ENCODE measurements around the gene ATF6. TPM values are rescaled to one million over a fixed set of nuclear protein-coding genes. Genes with fewer than 3 reads are reported as not detected.

ATF6 gene
- total RNA-seq, 1 experiment from 2014 or later: 20.9 TPM

- DNase-seq (ENCODE audit: low read depth, low spot score) (no peak), ATAC-seq (no peak)
- Histone ChIP-seq H2AFZ (ENCODE audit: low read depth, low read length, poor library complexity, severe bottlenecking) (no peak overlapping the region), H3K9ac (ENCODE audit: low read length) (no peak overlapping the region), H3K4me3 (replicated peaks in 1 of 2; ENCODE audit: low read depth in 1 of 2, low read length in 2 of 2) (no peak overlapping the region), H3K79me2 (ENCODE audit: insufficient read depth, low read length) (peaks cover 5% of the 10 kb centered on the region; the same call in 1 of the 2 replicates), H3K27me3 (ENCODE audit: insufficient read depth, low read length) (no peaks in the 10 kb centered on the region), H3K4me2 (ENCODE audit: low read length) (no peak overlapping the region), H4K20me1 (ENCODE audit: insufficient read depth) (no peaks in the 10 kb centered on the region), H3K36me3 (ENCODE audit: control insufficient read depth in 1 of 2, insufficient read depth in 2 of 2, low read length in 2 of 2) (peaks cover 0 to 5% of the 10 kb centered on the region in 2 experiments; a peak in 3 of 4 replicates), H3K4me1 (ENCODE audit: control insufficient read depth in 1 of 2, insufficient read depth in 2 of 2, low read length in 2 of 2) (peaks cover 0 to 4% of the 10 kb centered on the region in 2 experiments; a peak in 2 of 4 replicates), H3K9me2 (ENCODE audit: insufficient read depth) (no peaks in the 10 kb centered on the region), H3K9me3 (ENCODE audit: control insufficient read depth in 1 of 2, insufficient read depth in 1 of 2, low read depth in 1 of 2, low read length in 2 of 2) (no peaks in the 10 kb centered on the region), H3K27ac (ENCODE audit: low read depth, low read length) (no peak overlapping the region)
- intact Hi-C loops (cut with micrococcal nuclease): loop anchor here (1.0 to 10.0 kb wide), 2 partner anchors 12 to 484 kb away; no protein-coding TSS in a partner anchor
- TF ChIP-seq EGR1 (IDR thresholded peaks at IDR 0.05; ENCODE audit: low read depth) (no peak), MAX (IDR thresholded peaks at IDR 0.05) (no peak), EZH2 (IDR thresholded peaks at IDR 0.05) (no peak)
- ChIA-PET POLR2A (interaction anchor here (0.9 kb wide), 1 partner anchor 246 kb away, joined by 3 read pairs; no protein-coding TSS in a partner anchor), RAD21 (ENCODE audit: low non-redundant PET in 1 of 2, low total read pairs in 2 of 2, uncharacterized antibody in 2 of 2, unreplicated experiment in 2 of 2) (no interaction called here), CTCF (interaction anchor here (1.9 to 4.8 kb wide), 3 partner anchors 24 to 246 kb away, joined by 5 to 295 read pairs (median 25); partner anchors contain the start of gene OLFML2B)
- no TSS peak for BruUV-seq (replicated peaks)
Measured at GRCh38 chr1:161790587-161791317, 24.6 kb downstream of the ATF6 start.

- Histone ChIP-seq H2AFZ (ENCODE audit: low read depth, low read length, poor library complexity, severe bottlenecking) (no peak overlapping the region), H3K4me2 (ENCODE audit: low read length) (no peak overlapping the region), H3K36me3 (ENCODE audit: control insufficient read depth in 1 of 2, insufficient read depth in 2 of 2, low read length in 2 of 2) (peaks cover 0 to 2% of the 10 kb centered on the region in 2 experiments; a peak in 2 of 4 replicates), H3K4me1 (ENCODE audit: control insufficient read depth in 1 of 2, insufficient read depth in 2 of 2, low read length in 2 of 2) (peaks cover 0 to 4% of the 10 kb centered on the region in 2 experiments; a peak in 2 of 4 replicates), H3K27ac (ENCODE audit: low read depth, low read length) (no peak overlapping the region), H3K9ac (ENCODE audit: low read length) (no peak overlapping the region), H3K4me3 (replicated peaks in 1 of 2; ENCODE audit: low read depth in 1 of 2, low read length in 2 of 2) (no peak overlapping the region), H3K27me3 (ENCODE audit: insufficient read depth, low read length) (no peaks in the 10 kb centered on the region), H3K9me3 (ENCODE audit: control insufficient read depth in 1 of 2, insufficient read depth in 1 of 2, low read depth in 1 of 2, low read length in 2 of 2) (no peaks in the 10 kb centered on the region), H3K9me2 (ENCODE audit: insufficient read depth) (no peaks in the 10 kb centered on the region), H3K79me2 (ENCODE audit: insufficient read depth, low read length) (peaks cover 5% of the 10 kb centered on the region; the same call in 1 of the 2 replicates), H4K20me1 (ENCODE audit: insufficient read depth) (no peaks in the 10 kb centered on the region)
- TF ChIP-seq YY1 (IDR thresholded peaks at IDR 0.05; ENCODE audit: extremely low read depth, insufficient replicate concordance, low read depth, low read length) (no peak), RAD21 (IDR thresholded peaks at IDR 0.05; ENCODE audit: low read depth) (no peak), EZH2 (IDR thresholded peaks at IDR 0.05) (no peak), ATF3 (IDR thresholded peaks at IDR 0.05) (no peak), ZFX (IDR thresholded peaks at IDR 0.05) (no peak), SRF (IDR thresholded peaks at IDR 0.05; ENCODE audit: low read depth) (no peak), FOSL1 (IDR thresholded peaks at IDR 0.05; ENCODE audit: low read depth) (no peak), CBX3 (IDR thresholded peaks at IDR 0.05; ENCODE audit: low read depth) (no peak), EZH2phosphoT487 (IDR thresholded peaks at IDR 0.05; ENCODE audit: borderline replicate concordance) (no peak), TCF7L2 (IDR thresholded peaks at IDR 0.05; ENCODE audit: borderline replicate concordance, extremely low read depth, insufficient read depth, insufficient read length) (no peak), MAX (IDR thresholded peaks at IDR 0.05) (no peak), POLR2A (IDR thresholded peaks at IDR 0.05; ENCODE audit: borderline replicate concordance, extremely low read depth, insufficient read depth, insufficient read length) (no peak), EGR1 (IDR thresholded peaks at IDR 0.05; ENCODE audit: low read depth) (no peak)
- intact Hi-C loops (cut with micrococcal nuclease): loop anchor here (1.0 to 10.0 kb wide), 2 partner anchors 245 to 483 kb away; no protein-coding TSS in a partner anchor
- CTCF ChIA-PET: interaction anchor here (0.6 to 4.8 kb wide), 22 partner anchors 9 to 599 kb away, joined by 3 to 295 read pairs (median 4); partner anchors contain the start of gene OLFML2B
- POLR2A ChIA-PET: interaction anchor here (0.9 to 1.4 kb wide), 2 partner anchors 245 kb away, joined by 3 to 13 read pairs; no protein-coding TSS in a partner anchor
- RAD21 ChIA-PET (ENCODE audit: low non-redundant PET in 1 of 2, low total read pairs in 2 of 2, uncharacterized antibody in 2 of 2, unreplicated experiment in 2 of 2): interaction anchor here (0.6 to 2.2 kb wide), 7 partner anchors 127 to 249 kb away, joined by 3 to 39 read pairs (median 4); partner anchors contain the start of gene OLFML2B (in 2 of the 2)
- no peak for ATAC-seq
- no peak for DNase-seq (ENCODE audit: low read depth, low spot score)
- no TSS peak for BruUV-seq (replicated peaks)
Measured at GRCh38 chr1:161791904-161792655, 26.0 kb downstream of the ATF6 start.

All from HCT116 (cell line).